ENCODE measurements around the gene PDCD7. TPM values are rescaled to one million over a fixed set of nuclear protein-coding genes. Genes with fewer than 3 reads are reported as not detected.
"Not testable (repeated sequence)": the region's sequence is repeated elsewhere in the genome, so short reads cannot be mapped to it uniquely, and the experiment has no call there.

PDCD7 gene, protein sequence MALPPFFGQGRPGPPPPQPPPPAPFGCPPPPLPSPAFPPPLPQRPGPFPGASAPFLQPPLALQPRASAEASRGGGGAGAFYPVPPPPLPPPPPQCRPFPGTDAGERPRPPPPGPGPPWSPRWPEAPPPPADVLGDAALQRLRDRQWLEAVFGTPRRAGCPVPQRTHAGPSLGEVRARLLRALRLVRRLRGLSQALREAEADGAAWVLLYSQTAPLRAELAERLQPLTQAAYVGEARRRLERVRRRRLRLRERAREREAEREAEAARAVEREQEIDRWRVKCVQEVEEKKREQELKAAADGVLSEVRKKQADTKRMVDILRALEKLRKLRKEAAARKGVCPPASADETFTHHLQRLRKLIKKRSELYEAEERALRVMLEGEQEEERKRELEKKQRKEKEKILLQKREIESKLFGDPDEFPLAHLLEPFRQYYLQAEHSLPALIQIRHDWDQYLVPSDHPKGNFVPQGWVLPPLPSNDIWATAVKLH
- total RNA-seq: 22.0 TPM

DNA sequence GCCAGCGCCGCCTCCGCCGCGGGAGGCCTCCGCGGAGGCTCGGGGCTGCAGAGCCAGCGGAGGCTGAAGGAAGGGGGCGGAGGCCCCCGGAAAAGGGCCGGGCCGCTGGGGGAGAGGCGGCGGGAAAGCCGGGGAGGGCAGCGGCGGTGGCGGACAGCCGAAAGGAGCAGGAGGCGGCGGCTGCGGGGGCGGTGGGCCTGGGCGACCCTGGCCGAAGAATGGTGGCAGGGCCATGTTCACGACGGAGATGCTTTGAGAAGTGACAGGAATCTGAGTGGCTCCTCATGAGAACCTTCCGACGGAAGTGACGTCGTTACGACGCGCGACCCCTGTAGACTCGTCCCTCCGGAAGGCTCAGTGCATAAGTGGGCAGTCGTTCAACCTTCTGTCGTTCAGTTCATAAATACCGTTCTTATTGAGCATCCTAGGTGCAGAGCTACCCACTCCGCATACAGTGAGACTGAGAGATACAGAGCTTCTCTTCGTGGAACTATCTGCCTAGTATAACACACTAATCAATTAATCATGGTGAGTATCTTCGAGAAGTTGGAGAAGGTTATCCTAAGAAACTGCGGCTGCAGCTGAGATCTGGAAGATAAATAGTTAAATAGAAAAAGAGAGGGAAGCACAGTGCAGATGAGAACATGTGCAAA lies at the start of gene PDCD7:
Gene PDCD7 (minus strand): TSS at position 261 of the 653 bp plus-strand sequence. CDS start 27 bp downstream, at position 234.
- DNase-seq (ENCODE audit: low spot score): peak; percentile 89

DNA sequence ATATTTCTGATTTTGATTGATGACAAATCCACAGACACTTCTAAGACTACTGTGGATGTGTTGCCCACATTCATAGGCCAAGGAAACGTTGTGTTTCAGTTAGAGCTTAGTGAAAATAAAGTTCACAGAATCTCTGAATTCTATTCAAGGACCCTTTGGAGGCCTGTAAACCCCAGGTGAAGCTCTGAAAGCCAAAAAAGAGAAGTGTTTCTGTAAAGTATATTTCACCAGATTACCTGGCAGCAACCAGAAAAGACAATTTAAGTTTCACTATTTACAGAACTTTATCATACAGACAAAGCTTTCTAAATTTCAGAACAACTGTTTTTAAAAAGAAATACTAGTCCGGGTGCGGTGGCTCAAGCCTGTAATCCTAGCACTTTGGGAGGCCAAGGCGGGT lies 48.9 kb upstream of the PDCD7 start:
- no peak for DNase-seq (ENCODE audit: low spot score)

DNA sequence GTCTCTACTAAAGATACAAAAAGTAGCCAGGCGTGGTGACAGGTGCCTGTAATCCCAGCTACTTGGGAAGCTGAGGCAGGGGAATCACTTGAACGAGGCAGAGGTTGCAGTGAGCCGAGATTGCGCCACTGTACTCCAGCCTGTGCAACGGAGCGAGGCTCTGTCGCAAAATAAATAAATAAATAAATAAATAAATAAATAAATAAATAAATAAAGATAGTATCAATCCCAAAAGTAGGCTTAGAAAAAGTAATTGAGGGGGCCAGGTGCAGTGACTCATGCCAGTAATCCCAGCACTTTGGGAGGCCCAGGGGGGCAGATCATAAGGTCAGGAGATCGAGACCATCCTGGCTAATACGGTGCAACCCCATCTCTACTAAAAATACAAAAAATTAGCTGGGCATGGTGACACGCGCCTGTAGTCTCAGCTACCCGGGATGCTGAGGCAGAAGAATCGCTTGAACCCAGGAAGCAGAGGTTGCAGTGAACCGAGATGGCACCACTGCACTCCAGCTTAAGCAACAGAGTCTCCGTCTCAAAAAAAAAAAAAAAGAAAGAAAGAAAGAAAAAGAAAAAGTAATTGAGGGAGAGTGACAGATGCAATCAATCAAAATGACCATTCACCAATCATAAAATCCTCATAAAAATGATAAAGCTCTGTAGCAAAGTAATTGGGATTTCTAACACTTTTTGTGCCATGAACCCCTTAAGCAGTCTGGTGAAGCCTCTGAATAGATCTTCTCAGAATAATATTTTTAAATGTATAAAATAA lies 48.2 kb upstream of the PDCD7 start:
- DNase-seq (ENCODE audit: low spot score): not testable (repeated sequence)

DNA sequence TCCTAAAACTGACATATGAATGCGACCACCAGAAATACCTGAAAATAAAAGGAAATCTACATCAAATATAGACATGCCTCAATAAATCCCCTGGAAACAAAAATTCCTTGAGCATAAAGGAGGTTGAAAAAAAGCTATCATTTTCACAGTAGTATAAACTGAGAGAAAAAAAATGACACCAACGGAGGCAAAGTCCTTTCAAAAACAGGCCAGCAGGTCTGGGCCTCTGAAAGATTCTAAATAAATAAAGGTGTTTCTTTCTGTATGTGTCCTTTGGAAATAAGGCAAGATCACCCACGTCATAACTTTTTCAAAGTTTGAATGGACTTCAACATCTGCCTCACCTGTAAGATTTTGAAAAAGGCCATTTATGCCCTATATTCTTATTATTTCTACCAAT lies 46.6 kb upstream of the PDCD7 start:
- no peak for DNase-seq (ENCODE audit: low spot score)

DNA sequence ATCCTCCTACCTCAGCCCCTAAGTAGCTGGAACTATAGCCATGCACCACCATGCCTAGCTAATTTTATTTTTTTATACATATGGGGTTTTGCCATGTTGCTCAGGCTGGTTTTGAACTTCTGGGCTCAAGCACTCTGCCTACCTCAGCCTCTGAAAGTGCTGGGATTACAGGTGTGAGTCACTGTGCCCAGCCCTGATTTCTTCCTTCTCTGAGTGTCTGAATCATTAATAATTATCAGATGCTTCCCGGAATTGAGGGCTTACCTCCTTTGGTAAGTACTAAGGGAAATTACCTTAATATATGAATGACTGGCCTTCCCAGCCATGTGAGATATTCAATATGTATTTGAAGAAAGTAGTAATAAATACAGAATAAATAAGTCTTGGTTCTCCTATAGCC lies 44.3 kb upstream of the PDCD7 start:
- no peak for DNase-seq (ENCODE audit: low spot score)

DNA sequence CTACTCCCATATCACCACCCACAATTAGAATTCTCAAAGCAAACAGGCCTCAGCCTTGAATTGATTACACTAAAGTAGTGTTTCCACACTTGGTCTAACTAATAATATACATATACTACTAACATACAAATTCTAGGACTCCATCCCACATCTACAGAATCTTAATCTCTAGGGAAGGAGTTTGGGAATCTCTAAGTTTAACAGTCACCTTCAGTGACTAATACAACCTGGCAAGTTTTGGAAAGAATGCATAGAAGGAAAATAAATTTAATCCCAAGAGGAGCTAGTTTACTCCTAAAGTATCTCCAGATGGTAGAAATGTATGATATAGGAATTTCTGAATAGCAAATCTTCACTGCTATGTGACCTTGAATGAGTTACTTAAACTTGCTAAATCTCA lies 42.4 kb upstream of the PDCD7 start:
- no peak for DNase-seq (ENCODE audit: low spot score)

DNA sequence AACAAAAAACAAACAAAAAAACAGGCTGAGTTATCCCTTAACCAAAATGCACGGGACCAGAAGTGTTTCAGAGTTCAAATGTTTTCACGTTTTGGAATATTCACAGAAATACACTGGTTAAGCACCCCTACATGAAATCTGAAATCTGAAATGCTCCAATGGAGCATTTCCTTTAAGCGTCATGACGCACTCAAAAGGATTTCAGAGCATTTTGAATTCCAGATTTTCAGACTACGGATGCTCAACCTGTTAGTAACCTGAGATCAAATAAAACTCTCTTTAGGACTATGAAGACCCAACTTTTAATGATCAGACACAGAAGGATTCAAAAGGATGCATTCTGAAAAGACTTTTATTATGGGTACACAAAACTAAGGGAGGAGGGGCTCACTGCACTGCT lies 41.9 kb upstream of the PDCD7 start:
- DNase-seq (ENCODE audit: low spot score): no peak

DNA sequence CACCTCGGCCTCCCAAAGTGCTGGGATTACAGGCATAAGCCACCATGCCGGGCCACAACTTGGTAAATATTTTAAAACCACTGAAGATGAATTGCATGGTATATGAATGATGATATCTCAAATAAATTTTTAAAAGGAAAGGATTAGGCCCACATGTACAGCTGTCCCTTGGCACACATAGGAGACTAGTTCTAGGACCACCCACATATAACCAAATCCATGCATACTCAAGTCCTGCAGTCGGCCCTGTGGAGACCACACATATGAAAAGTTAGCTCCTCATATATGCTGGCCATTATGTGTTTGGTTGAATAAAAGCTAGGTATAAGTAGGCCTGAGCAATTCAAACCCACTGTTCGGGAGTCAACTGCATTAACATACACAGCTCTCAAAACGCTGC lies 40.9 kb upstream of the PDCD7 start:
- no peak for DNase-seq (ENCODE audit: low spot score)

DNA sequence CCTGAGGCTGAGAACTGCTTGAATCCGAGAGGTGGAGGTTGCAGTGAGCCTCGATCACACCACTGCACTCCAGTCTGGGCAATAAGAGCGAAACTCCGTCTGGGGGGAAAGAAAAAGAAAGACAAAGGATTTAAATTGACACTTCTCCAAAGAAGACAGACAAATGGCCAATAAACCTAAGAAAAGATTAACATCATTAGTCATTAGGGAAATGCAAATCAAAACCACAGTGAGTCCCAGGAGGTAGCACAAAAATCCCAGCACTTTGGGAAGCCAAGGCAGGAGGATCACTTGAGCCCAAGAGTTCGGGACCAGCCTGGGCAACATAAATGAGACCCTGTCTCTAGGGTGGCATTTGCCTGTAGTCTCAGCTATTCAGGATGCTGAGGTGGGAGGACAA lies 38.9 kb upstream of the PDCD7 start:
- DNase-seq (ENCODE audit: low spot score): no peak

DNA sequence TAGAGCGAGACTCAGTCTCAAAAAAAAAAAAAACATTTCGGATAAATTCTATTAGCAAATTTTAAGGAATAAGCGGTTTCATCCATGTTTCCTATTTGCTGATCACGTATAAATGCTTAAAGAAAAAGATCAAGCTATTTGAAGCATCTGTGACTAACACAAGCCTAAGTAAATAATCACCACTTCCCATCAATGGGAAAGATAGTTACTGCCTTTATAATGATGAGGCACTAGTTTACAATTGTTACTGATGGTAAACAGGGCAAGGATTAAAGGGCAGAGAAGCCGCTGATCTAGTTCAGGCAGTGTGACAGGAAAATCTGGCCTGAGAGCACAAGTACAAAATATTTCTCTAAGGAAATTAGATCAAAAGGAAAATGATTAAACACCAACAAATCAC lies 37.8 kb upstream of the PDCD7 start:
- DNase-seq (ENCODE audit: low spot score): no peak

DNA sequence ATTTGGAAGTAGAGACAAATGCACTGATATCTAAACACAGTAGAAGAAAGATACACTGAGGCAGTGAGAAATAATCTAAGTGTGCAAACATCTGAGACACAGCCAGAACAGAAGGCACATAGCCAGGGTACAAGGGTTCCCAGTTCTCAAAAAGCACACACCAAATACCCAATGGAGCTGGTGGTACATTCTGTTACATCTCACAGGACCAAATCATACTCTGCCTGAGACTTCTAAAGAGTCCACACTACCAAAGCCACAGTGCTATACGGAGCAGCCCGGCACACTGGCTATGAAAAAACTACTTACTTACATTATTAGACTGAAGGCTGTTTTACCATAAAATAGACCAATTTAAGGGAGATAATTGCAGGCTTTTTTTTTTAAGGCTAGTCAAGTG lies 32.3 kb upstream of the PDCD7 start:
- DNase-seq (ENCODE audit: low spot score): no peak

DNA sequence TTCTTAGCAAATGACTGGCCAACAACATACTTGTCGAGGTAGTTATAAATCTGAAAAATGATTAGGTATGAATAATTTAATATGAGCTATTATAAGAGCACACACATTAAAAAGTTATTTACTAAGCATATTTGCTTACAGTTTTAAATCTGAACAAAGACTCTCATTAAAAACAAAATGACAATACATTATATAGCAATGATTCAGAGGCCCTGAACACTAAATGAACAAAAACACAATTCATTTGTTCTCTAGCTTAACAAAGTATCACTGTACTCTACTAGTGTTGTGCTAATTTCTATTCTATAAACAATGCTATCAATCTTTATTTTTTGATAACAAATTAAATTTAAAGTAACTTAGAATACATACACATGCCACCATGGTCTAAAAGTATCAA lies 30.5 kb upstream of the PDCD7 start:
- no peak for DNase-seq (ENCODE audit: low spot score)

DNA sequence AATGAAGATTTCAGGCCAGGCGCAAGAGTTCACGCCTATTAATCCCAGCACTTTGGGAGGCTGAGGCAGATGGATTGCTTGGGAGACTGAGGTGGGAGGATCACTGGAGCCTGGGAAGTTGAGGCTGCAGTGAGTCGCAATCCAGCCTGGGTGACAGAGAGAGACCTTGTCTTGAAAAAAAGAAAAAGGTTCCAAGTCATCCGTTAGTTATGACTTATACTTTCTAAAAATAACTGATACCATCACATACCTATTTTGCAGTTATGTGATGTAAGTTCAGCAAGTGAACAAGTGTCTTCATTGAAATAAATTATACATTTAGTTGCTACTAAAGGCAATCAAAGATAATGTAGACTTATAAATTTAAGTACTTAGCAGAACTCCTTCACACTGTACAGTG lies 29.4 kb upstream of the PDCD7 start:
- DNase-seq (ENCODE audit: low spot score): no peak

DNA sequence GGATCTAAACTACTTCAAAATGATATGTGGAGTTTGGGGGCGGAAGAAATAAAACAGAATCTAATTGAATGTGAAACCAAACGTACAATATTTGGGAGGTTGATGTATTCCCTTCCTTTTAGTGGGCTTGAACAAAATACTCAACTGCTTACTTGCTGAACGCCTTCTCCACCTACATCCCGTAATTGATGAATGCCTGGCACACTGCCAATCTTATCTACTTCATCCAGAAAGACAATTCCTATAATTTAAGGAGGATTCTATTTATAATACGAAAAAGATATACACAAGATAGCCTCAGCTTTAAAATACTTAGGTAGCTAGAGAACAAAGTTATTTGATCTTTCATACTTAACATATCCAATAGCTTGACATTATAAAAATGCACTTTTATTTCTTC lies 23.1 kb upstream of the PDCD7 start:
- no peak for DNase-seq (ENCODE audit: low spot score)

DNA sequence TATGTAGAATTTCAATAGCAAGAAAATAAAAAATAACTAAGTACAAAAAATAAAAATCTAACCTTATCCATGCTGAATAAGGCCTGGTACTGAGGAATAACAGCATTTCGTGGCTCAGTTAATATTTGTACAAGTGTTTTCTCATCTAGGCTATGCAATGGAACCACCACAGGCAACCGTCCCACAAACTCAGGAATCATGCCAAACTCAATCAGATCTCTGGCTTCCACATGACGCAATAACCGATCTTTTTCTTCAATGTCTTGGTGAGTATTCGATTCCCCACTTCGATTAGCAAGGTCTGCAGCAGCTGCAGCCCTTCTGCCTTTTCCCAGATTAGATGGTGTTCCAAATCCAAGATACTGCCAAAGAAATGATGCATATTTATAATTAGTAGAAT lies 21.1 kb upstream of the PDCD7 start:
- DNase-seq (ENCODE audit: low spot score): no peak

DNA sequence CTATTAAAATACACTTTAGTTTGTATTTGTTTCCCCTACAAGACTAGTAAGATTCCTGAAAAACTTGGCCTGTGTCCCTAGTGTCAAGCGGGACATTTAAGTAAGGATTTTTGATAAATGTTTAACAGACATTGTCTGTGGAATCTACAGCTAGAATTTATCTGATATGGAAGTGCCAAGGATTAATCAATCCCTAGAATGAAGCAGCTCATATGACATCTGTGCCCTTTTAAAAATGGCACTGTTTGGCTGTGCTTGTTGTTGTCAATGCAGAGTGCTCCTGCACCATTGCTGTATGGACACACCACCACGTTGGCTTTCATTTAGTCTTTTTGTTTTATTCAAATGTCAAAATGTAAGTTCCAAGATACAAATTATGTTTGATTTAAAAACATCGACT lies 14.3 kb upstream of the PDCD7 start:
- no peak for DNase-seq (ENCODE audit: low spot score)

DNA sequence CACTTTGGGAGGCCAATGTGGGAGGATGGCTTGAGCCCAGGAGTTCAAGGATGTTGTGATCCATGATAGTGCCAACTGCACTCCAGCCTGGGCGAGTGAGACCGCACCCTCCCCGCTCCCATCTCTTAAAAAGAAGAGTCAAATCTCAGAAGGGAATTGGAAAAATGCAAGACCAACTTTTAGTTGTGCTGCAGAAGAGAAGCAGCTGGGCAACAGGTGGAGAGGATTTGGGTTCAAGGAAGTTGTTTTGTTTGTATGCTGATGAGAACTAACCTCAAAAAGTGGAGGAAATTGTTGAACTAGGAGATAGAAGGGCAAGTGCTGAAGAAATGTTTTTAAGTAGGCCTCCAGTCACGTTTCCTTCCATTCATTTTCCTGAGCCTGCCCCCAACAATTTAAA lies 12.8 kb upstream of the PDCD7 start:
- no peak for DNase-seq (ENCODE audit: low spot score)

DNA sequence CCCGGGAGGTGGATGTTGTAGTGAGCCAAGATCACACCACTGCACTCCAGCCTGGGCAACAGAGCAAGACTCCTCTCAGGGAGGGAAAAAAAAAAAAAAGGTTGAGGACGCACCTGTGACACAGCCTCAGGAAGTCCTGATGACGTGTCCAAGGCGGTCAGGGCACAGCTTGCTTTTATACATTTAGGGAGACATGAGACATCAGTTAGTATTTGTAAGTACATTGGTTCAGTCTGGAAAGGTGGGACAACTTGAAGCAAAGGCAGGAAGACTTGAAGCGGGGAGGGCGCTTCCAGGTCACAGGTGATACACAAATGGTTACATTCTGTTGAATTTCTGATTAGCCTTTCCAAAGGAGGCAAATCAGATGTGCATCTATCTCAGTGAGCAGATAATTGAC lies 5.0 kb upstream of the PDCD7 start:
- not testable (repeated sequence) for DNase-seq (ENCODE audit: low spot score)

DNA sequence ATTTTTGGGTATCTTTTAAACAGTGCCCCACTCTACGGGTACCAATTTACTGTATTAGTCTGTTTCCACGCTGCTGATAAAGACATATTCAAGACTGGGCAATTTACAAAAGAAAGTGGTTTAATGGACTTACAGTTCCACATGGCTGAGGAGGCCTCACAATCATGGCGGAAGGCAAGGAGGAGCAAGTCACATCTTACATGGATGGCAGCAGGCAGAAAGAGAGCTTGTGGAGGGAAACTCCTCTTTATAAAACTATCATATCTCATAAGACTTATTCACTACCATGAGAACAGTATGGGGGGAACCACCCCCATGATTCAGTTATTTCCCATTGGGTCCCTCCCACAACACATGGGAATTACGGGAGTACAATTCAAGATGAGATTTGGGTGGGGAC lies 4.3 kb upstream of the PDCD7 start:
- DNase-seq (ENCODE audit: low spot score): not testable (repeated sequence)

DNA sequence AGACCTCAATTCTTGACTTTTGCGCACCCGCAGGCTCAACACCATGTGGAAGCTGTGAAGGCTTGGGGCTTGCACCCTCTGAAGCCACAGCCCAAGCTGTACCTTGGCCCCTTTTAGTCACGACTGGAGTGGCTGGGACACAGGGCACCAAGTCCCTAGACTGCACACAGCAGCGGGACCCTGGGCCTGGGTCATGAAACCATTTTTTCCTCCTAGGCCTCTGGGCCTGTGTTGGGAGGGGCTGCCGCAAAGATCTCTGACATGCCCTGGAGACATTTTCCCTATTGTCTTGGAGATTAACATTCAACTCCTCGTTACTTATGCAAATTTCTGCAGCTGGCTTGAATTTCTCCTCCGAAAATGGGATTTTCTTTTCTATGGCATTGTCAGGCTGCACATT lies 3.5 kb upstream of the PDCD7 start:
- not testable (repeated sequence) for DNase-seq (ENCODE audit: low spot score)

DNA sequence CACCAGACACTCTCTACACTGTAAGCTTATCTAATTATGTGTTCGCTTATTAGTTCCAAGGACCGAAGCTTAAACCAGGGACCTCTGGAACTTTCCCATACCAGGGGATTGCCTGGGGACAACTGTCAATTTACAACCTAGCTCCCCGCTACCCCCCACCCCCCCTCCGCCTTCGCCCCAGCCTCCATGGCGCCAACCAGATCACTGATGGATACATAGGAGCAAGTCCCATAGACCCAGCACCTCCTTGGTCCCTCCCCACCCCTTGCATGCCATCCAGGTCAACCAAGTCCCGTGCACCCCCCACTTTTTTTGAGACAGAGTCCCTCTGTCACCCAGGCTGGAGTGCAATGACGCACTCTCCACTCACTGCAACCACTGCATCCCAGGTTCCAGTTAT lies 930 bp upstream of the PDCD7 start:
- no peak for DNase-seq (ENCODE audit: low spot score)

DNA sequence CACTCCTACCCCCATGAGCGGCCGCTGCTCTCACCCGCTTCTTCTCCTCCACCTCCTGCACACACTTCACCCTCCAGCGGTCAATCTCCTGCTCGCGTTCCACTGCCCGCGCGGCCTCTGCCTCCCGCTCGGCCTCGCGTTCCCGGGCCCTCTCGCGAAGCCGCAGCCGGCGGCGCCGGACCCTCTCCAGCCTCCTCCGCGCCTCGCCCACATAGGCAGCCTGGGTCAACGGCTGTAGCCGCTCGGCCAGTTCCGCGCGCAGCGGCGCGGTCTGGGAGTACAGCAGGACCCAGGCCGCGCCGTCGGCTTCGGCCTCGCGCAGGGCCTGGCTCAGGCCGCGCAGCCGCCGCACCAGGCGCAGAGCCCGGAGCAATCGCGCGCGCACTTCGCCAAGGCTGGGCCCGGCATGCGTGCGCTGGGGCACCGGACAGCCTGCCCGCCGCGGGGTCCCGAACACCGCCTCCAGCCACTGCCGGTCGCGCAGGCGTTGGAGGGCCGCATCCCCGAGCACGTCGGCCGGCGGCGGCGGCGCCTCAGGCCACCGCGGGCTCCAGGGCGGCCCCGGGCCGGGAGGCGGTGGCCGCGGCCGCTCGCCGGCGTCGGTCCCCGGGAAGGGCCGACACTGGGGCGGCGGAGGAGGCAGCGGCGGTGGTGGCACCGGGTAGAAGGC lies 595 bp downstream of the PDCD7 start:
- DNase-seq (ENCODE audit: low spot score): no peak
